ENCODE results near the gene VGLL3.
"Not testable (repeated sequence)": the region's sequence is repeated elsewhere in the genome, so short reads cannot be mapped to it uniquely, and the experiment has no call there.

VGLL3 gene

GRCh38 chr3:86990734-86991481, at the start of gene VGLL3:
VGLL3 (minus strand) TSS chr3:86991149; CDS start chr3:86990743, 406 bp downstream.
- DNase-seq (ENCODE audit: low read depth), result no peak

GRCh38 chr3:87037652-87038051, 46.7 kb upstream of the VGLL3 start:
- no peak for DNase-seq (ENCODE audit: low read depth)

GRCh38 chr3:87036671-87037070, 45.7 kb upstream of the VGLL3 start:
- no peak for DNase-seq (ENCODE audit: low read depth)

- DNase-seq (ENCODE audit: low read depth), result no peak
Observed at GRCh38 chr3:87035339-87035738, 44.4 kb upstream of the VGLL3 start.

- DNase-seq (ENCODE audit: low read depth), result no peak
Observed at GRCh38 chr3:87033205-87033604, 42.3 kb upstream of the VGLL3 start.

GRCh38 chr3:87025661-87026645, 35.0 kb upstream of the VGLL3 start:
- no peak for DNase-seq (ENCODE audit: low read depth)

GRCh38 chr3:87017370-87017769, 26.4 kb upstream of the VGLL3 start:
- DNase-seq (ENCODE audit: low read depth), result not testable (repeated sequence)

- DNase-seq (ENCODE audit: low read depth), result no peak
Observed at GRCh38 chr3:87009271-87009670, 18.3 kb upstream of the VGLL3 start.

- DNase-seq (ENCODE audit: low read depth), result no peak
Observed at GRCh38 chr3:87006844-87007439, 16.0 kb upstream of the VGLL3 start.

GRCh38 chr3:87004883-87005282, 13.9 kb upstream of the VGLL3 start:
- DNase-seq (ENCODE audit: low read depth), result no peak

GRCh38 chr3:87002346-87002745, 11.4 kb upstream of the VGLL3 start:
- DNase-seq (ENCODE audit: low read depth), result no peak

- DNase-seq (ENCODE audit: low read depth), result no peak
Observed at GRCh38 chr3:87001473-87002098, 10.6 kb upstream of the VGLL3 start.

GRCh38 chr3:87000940-87001339, 10.0 kb upstream of the VGLL3 start:
- DNase-seq (ENCODE audit: low read depth), result no peak

- no peak for DNase-seq (ENCODE audit: low read depth)
Observed at GRCh38 chr3:86998569-86998968, 7.6 kb upstream of the VGLL3 start.

GRCh38 chr3:86996261-86996955, 5.5 kb upstream of the VGLL3 start:
- no peak for DNase-seq (ENCODE audit: low read depth)

GRCh38 chr3:86995537-86995936, 4.6 kb upstream of the VGLL3 start:
- no peak for DNase-seq (ENCODE audit: low read depth)

GRCh38 chr3:86993704-86994103, 2.8 kb upstream of the VGLL3 start:
- DNase-seq (ENCODE audit: low read depth), result no peak

GRCh38 chr3:86991840-86992435, 989 bp upstream of the VGLL3 start:
- DNase-seq (ENCODE audit: low read depth), result no peak

GRCh38 chr3:86991482-86991815, 500 bp upstream of the VGLL3 start:
- DNase-seq (ENCODE audit: low read depth), result no peak

GRCh38 chr3:86990012-86990733, 776 bp downstream of the VGLL3 start:
- DNase-seq (ENCODE audit: low read depth), result no peak

GRCh38 chr3:86989611-86990010, 1.3 kb downstream of the VGLL3 start:
- no peak for DNase-seq (ENCODE audit: low read depth)
